ENCODE measurements around the gene TUG1.

The TUG1 gene

DNA sequence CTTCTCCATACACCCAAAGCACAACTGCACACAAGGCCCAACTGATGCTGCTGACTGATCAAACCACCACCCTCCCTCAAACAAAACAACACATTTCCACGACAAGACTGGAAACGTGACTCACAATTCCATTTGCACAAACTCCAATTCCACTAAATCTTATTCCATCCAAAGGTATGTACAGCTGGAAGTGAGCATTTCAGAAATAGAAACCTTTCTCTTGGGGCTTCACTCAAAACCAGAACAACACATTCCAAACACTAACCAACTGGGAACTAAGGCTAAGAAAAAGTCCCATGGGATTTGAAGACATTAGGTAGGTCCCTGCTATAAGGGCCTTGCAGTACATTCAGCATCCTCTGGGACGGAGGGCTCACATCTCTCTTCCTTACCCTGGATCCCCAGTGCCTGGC, 20.1 kb upstream of the TUG1 start:
- no peak for DNase-seq

DNA sequence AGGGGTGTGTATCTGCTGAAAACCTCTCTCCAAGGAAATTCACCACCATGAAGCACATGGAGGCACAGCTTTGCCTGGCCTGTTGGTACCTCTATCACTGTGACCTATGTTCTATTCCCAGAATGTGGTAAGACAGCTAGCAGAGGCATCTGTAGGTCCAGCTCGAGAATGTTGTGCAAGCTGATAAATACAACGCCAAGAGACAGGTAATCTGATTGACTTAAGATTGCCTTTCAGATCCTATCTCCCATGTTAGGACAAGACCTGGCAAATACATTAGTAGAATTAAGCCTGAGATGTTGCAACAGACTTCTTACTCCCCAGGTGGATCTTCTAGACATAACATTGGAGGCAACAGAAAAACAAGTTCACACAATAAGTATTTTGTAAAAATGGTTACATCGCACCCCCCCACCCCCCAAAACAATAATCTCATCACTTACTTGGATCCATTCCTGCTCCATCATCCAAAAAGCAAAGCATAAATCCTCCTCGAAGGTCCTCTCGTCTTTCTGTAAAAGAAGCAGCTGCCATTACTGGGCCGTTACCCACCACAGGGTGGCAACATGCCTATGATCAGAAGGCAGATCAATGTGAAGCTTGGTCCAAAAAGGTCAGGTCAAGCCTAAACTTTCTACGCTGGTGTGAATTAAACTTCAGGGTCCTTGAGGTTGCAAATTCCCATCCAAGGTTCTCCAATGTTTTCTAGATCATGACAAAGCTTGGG, 19.0 kb upstream of the TUG1 start:
- no peak for DNase-seq

DNA sequence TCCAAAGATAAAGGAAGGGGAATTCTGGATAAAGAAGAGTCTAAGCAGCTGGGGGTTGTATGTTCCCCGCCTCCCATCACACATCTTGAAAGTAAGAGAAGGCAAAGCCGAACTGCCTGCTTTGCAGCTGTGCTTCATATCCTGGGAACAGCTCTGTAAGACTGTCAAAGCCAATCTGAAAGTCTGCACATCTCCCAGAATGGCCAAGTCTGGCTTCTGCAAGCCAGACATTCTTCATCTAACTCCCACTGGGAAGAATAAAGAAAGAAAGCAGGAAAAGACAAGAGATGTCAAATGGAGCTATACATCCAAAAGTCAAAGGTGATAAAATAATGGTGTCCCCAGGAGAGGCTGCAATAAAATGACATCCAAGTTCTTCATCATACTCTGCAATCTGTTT, 15.9 kb upstream of the TUG1 start:
- DNase-seq = no peak

DNA sequence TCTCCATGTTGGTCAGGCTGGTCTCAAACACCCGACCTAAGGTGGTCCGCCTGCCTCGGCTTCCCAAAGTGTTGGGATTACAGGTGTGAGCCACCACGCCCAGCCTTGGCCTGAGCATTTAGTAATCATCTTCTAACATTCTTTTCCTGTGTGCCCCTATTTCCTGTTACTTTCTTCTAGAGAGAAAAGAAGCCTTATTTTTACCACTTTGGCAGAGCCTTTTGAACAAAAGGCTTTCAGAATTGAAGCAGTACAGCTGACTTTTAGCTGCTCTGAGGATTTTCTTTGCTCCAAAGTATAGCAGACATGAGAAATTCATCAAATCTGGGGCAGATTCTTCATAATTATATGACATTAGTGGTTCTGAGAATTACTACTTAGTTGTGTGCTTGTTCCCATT, 13.9 kb upstream of the TUG1 start:
- no peak for DNase-seq

DNA sequence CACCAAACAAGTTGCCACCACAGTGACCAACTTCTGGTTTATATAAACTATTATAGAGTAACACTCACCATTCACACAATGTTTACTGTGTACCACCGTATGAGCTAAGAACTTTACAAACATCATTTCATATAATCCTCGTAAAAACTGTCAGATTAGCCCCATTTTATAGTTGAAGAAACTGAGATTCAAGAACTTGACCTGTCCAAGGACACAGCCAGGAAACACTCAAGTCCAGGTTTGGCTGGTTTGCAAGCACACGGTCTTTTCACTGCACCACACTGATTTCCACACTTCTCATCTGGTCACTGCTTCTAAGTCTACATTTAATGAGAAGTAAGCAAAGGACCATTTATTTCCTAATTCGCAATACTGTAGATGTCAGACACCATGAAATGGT, 4.2 kb upstream of the TUG1 start:
- no peak for DNase-seq

DNA sequence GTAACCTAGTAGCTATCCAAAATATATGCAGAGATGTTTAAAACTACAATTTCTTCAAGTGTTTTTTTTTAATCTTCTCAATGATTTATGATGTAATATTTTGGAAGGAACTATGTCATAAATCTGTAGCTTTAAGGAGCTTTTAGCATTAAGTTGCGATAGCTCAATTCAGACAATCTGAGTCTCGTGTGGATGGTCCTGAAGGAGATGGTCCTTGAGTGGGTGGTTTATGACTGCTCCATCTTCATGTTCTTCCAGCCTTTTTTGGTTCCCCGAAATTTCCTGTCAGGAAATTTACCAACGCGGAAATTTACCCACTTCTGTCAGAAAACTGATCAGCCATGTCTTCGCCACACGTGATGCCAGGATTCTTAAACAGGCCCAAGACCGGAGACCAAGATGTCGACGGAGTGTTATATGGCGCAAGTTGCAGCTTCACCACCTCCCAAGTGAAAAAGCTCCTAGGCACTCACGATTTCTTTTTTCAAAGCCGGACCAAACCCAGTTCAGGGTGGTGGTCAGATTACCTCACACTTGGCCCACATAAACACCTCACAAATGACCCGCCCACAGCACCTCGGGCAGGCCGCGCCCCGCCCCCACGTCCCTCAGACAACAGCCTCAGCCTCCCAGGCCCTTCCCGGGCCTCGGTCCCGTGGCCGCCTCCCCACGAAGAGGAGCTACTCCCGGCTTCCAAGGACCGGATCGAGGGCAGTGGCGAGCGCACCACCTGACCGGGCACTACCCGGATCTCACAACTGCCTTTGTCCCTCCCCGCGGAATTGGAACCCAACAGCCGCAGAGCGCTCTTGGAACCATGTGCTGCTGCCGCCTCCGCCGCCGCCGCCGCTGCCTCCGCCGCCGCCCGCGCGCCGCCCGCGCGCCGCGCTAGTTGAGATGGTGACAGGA, 796 bp upstream of the TUG1 start, which contains the start of gene MORC2:
TSS of gene MORC2 (minus strand) at position 760 of the 909 bp plus-strand sequence. CDS start 885 bp downstream, outside the sequence.
- DNase-seq = no peak

DNA sequence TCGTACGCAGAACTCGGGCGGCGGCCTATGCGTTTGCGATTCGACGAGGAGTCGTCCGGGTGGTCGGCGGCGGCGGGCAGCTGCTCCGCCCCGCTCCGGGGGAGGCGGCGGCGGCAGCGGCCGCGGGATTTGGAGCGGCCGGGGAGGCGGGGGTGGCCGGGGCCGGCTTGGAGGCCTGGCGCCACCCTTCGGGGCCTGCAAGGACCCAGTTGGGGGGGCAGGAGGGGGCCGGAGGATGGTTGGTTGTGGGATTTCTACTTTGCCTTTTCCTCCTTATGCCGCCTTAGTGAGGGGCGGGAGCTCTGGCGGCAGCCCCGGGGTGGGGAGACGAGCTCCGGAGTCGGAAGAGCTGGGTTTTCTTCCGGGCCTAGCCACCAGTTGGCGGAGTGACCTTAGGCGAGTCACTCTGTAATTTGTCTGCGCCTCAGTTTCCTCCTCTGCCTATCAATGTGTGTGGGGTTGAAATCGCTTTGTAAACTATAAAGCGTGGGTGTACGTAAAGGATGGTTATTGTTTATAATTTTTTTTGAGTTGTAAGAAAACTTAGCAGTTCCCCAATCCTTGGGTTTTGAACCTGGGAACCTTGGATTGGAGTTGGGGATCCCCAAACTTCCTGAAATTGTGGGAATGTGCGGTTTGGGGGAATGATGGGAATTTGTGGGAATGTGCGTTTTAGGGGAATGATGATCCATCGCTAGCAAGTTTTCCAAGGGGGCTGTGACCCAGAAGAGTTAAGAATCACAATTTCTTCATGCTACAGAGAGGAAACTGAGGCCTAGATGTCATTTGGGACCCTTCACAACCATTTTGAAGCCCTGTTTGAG, 679 bp downstream of the TUG1 start:
- DNase-seq = no peak

DNA sequence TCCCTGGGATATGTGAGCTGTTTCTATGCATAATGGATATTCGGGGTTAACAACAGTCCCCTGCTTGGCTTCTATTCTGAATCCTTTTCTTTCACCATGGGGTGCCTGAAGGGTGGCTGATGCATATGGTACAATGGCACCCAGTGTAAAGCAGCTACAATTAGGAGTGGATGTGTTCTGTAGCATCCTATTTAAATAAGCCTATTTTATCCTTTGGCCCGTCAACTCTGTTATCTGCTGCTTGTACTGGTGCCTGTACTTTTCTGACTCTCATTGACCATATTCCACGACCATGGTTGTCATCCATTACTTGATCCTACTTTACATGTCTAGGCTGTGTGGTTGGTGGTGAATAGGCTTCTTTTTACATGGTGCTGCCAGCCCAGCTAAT, 1.3 kb downstream of the TUG1 start:
- DNase-seq = no peak

DNA sequence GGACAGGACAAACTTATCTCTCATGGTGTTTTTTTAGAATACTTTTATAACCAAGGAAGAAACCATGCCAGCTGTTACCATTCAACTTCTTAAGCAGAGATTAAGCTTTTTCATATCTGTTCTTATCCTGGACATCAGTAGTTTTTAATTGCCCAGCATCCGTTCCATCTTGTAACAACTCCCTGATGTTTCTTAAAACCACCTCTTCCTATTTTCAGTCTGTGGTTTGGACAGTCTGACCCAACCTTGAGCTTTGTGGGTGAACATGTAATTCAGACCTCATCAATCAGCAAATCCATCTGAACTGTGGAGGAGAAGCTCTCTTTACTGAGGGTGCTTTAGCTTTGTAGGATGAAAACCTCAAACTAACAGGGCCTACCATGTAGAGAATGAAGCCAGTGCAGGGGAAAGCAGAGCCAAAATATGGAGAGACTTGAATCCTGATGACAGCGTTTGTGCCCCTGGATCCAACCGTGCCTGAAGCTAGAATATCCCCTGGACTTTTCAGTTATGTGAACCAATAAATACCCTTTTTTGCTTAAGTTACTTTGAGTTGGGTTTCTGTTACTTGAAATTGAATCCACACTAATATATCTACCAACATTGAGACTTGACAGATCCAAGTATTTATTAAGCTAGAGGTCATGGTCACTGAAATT, 9.4 kb downstream of the TUG1 start:
- no peak for DNase-seq

DNA sequence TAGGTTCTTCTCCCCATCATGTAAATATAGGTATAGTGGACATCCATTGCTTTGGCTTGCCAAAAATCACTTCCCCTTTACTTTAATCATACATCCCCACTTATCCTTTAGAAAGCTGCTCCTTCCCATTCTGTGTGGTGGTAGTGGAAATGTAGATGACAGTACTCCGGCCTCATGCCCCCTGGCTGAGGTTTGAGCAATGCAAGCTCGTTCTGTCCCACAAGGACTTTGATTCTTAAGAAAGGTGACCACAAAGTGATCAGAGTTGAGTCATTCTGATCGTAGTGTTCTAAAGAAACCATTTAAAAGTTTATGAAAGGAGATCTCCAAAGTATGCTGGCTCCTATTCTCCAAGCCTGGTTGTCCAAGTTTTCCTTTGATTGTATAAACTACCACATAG, 10.9 kb downstream of the TUG1 start:
- DNase-seq = no peak

DNA sequence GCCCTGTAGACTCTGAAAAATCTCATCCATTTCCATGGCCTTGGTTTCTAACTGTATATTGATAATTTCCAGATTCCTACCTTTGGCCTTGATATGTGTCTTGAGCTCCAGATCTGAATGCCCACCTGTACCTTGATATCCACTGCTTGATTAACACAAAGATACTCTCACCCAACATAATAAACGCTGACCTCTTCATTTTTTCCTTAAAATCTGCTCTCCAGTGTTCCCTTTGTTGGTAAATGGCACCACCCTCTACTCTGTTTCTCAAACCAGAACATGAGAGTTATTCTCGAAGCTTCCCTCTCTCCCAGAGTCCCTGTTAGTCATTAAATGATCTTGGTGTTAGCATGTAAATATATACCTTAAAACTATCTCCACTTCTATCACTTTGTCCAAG, 13.4 kb downstream of the TUG1 start:
- no peak for DNase-seq

DNA sequence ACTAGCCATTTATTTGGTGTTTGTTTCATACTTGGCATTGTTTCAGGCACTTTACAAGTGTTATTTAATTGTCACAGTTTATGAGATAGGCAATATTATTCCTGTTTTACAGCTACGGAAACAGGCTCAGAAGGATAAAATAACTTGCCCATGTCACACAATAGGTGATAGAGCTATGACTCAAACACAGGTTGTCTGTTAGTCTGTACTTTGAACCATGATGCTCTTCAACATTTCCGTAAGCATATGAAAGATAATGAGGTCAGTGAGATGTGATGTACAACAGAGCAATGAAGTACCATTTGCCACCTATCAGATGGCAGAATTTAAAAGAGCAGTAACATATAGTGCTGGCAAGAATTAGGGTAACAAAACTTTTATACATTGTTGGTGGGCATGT, 15.3 kb downstream of the TUG1 start:
- no peak for DNase-seq

DNA sequence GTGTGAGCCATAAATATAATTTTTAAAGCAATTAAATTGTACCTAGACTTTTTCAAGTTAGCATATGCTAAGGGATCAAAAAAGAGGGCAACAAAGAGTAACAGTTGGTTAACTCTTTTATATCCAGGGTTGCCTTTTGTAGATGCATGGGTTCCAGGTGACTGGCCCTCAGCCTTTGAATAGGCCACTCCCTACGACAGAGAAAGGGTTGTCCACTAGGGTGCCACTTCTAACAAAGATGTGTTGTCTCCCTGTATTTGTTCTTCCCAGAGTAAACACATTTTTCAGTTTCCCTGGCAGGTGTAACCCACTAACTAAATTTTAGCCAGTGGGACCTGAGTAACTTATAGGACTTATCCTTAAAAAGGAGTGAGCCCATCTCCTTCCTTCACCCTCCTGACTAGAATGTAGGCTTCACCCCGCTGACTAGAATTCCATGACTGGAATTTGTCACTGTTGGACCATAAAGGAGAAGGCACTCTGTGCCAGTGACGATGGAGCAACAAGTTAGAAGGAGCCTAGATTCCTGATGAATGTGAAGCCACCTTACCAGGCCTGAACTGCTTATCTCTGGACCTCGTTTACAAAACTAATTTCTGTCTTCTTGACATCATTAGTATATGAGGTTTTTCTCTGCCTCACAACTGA, 16.6 kb downstream of the TUG1 start:
- no peak for DNase-seq

DNA sequence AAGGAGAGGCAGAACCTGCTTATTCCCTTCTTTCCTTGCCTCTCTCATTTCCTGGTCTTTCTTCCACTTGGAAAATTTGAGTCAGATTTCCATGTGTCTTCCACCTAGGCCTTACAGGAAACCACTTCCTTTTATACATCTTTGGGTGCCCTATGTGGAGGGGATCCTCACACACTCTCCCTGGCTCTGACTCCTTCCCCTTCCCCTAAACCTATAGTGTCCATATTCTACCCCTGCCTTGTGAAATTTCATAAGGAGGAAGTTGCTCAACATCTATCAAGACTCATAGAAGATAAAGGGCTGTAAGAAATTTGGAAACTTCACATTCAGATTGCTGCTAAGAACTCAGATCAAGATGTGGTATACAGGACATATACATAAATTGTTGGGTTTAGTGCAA, 20.4 kb downstream of the TUG1 start:
- no peak for DNase-seq

DNA sequence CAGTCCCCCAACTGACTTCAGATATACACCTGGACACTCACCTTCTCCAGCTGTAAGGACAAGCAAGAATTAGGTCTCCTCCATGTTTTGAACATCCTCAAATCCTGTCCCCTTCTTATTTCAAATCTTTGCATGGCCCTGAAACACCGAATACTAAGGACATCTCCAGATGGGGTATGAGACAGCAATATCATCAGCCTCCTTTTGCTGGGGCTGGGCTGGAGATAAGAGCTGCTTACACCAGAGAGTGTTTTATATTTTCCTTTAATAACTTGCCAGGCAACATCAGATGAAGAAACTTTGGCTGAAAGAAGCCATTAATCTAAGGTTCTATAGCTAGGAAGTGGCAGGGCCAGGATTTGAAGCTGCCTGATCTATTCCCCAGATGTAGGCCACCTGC, 21.6 kb downstream of the TUG1 start:
- no peak for DNase-seq

DNA sequence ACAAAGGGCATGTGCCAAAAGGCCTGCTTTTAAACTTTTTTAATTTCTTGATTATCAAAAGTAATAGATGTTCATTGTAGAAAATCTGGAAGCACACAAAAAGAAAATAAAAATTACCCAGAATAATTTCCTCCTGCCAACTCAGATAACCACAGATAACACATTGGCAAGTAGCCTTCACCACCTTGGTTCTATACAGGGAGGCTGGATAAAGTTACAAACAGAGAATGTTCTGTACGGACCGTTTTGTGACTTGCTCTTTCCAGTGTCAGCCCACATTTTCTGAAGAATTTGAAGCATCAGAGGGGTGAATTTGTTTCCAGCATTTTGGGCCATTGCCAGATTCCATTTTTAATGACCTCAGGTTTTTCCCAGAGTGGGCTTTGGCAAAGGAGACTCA, 23.5 kb downstream of the TUG1 start:
- DNase-seq = no peak

DNA sequence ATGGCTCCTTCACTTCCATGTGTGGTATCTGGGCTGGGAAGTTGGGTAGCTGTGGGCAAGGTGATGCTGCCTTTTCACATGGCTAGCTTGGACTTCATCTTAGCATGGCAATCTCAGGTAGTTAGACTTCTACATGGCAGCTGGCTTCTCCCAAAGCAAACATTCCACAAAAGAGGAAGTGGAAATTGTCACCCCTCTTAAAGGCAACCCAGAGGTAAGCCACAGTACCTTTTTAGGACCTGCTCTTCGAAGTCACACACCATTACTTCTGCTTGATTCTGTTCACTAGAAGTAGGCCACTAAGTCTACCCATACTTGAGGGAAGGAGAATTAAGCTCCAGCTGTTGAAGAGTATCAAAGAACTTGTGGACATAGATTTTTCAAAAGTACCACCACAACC, 25.9 kb downstream of the TUG1 start:
- DNase-seq = no peak

DNA sequence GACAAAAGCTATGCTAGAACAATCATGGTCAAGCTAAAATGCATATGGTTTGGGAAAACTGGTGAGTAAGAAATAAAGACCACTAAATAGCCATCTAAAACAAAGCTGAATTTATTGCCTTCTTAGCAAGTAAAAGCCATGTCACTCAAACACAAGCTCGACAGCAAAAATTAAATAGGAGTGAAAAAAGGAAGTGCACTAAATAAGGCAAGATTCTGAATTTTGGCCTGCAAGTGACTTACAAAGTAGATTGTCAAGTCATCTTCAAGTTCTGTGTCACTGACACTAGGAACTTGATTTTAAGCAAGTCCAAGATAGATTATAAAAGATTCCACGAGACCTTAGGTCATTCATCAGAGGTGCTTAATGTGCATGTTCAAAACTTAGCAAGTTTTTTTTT, 27.4 kb downstream of the TUG1 start:
- DNase-seq = no peak

DNA sequence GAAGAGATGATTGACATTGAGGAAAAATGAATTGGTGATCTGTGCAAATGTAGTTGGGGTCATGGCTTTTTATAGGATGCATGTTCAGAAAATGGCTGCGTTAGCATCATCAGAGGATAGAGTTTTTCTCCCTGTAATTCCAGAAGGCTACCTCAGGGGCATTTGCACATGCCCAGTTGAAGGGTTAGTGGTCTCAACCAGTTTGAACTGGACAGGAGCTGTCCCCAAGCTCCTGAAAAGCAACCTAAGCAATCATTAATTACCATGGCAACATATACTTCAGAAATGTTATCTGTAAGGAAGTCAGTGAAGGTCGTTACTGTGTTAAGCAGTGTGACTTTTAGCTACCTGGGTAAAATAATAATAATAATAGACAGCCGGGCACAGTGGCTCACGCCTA, 29.3 kb downstream of the TUG1 start:
- no peak for DNase-seq

DNA sequence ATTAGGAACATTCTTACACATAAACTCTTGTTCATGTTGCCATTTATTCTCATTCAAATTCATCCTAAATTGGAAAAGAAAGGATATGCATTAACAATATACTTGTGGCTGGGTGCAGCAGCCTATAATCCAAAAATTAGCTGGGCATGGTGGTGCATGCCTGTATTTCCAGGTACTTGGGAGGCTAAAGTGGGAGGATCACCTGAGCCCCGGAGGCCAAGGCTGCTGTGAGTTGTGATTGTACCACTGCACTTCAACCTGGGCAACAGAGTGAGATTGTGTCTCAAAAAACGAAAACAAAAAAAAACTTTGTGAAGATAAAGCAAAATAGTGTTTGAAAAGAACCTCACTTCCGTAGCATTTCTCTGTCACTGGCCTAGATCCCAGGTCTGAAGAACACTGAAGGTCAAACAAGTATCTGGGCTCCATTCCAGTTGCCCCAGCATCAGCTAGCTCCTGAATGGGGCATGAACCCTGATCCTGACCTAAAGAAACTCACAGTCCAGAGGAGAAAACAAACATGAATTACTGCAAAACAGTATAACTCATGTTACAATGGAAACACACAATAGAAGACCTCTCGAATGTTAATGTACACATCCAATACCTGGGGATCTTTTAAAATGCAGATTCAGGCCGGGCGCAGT, 32.2 kb downstream of the TUG1 start:
- no peak for DNase-seq

DNA sequence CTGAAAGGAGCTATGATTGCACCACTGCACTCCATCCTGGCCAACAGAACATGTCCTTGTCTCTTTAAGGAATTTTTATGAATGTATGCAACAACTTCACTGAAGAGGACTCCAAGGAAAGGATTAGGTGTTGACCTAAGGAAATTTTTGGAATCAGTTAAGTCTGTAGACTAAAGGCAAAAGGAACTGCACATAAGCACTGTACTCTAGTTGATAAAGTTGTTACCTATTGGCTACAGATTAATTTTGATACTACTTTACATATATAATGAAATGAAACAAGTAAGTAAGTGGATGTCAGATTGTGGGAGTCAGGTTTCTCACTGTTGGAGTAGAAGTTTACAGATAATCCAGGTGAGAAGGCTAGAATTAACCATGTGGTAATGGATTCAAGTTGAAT, 36.5 kb downstream of the TUG1 start:
- no peak for DNase-seq
